Liver (tissue), 3 donors: ENCODE results near the gene PELI2.

Experiments used
- CTCF ChIP-seq: fragments of 150-350 bp; IDR thresholded peaks from 2 replicates; pipeline ENCODE4 v1.5.1; 2017; ENCODE audit warnings: improper control_type of control experiment, low read depth, low read length; ENCODE audit not compliant: missing input control
- FOXA1 ChIP-seq: IDR thresholded peaks from 2 replicates; pipeline ENCODE4 v1.6.1; 2016; ENCODE audit warnings: antibody characterized with exemption
- HNF4A ChIP-seq, 2 donors: conservative IDR thresholded peaks; 2 replicates each; pipeline ENCODE4 v1.6.1; 2016; ENCODE audit warnings: antibody characterized with exemption in 2 of 2, mild to moderate bottlenecking in 2 of 2
- JUND ChIP-seq, 2 donors: IDR thresholded peaks; 2 replicates each; pipeline ENCODE4 v1.6.1; 2016; ENCODE audit warnings: antibody characterized with exemption in 2 of 2
- NR2F2 ChIP-seq: IDR thresholded peaks from 2 replicates; pipeline ENCODE4 v1.6.1; 2016; ENCODE audit warnings: antibody characterized with exemption
- RAD21 ChIP-seq, 2 donors: IDR thresholded peaks; 2 replicates each; pipeline ENCODE4 v1.6.1; 2016; ENCODE audit warnings: antibody characterized with exemption in 2 of 2, mild to moderate bottlenecking in 2 of 2
- TAF1 ChIP-seq: conservative IDR thresholded peaks from 2 replicates; pipeline ENCODE4 v1.6.1; 2016; ENCODE audit warnings: antibody characterized with exemption, mild to moderate bottlenecking
- YY1 ChIP-seq: IDR thresholded peaks from 2 replicates; pipeline ENCODE4 v1.6.1; 2016; ENCODE audit warnings: antibody characterized with exemption, mild to moderate bottlenecking
- ZBTB33 ChIP-seq: IDR thresholded peaks from 2 replicates; pipeline ENCODE4 v1.6.1; 2016; ENCODE audit warnings: antibody characterized with exemption
- TF ChIP-seq, protein P1 (sequence below): IDR thresholded peaks from 2 replicates; pipeline ENCODE4 v1.6.1; 2016; ENCODE audit warnings: antibody characterized with exemption
- TF ChIP-seq, protein P2 (sequence below): IDR thresholded peaks from 2 replicates; pipeline ENCODE4 v1.6.1; 2016; ENCODE audit warnings: antibody characterized with exemption
- donor health status: healthy.
- donor health status: healthy.

DNA sequence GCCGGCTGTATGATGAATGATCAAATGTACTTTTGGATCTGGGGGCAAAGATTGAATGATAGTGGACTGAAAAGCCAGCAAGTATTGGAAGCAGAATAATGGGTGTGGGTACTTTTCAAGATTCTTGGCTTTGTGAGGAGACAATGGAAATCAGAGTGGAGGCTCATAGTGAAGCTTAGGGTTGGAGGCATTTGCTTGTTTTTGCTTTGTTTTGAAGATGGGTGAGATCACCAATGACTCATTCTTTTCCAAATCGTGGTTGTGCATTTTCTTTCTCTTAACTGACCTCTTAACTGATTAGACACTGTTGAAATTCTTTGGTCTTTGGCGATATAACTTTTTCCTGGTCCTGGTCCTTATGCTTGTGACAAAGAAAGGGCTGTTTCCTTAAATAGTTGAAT lies 54.4 kb downstream of the PELI2 start:
- no peak for TF ChIP-seq RAD21 (IDR thresholded peaks at IDR 0.05)
- no peak for TF ChIP-seq CTCF
- TF ChIP-seq, protein P1, sequence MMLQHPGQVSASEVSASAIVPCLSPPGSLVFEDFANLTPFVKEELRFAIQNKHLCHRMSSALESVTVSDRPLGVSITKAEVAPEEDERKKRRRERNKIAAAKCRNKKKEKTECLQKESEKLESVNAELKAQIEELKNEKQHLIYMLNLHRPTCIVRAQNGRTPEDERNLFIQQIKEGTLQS = no peak
- TF ChIP-seq TAF1 = no peak
- no peak for TF ChIP-seq HNF4A (conservative IDR thresholded peaks at IDR 0.05)
- no peak for TF ChIP-seq YY1
- no peak for TF ChIP-seq FOXA1
- no peak for TF ChIP-seq ZBTB33
- TF ChIP-seq, protein P2, sequence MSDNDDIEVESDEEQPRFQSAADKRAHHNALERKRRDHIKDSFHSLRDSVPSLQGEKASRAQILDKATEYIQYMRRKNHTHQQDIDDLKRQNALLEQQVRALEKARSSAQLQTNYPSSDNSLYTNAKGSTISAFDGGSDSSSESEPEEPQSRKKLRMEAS = no peak
- no peak for TF ChIP-seq JUND (IDR thresholded peaks at IDR 0.05)
- no peak for TF ChIP-seq NR2F2
